Peyer's patch (tissue), 4 donors: Measurements from ENCODE around the gene HLCS.

ENCODE experiments used
- CTCF ChIP-seq, 6 experiments: fragments of 450-650 bp in 4 of 6; fragments of 200-600 bp in 2 of 6; sonication (generic) in 1 of 6; IDR thresholded peaks; one replicate each; pipeline ENCODE4 v1.5.1; 2017 to 2019; ENCODE audit warnings: antibody characterized with exemption in 6 of 6, mild to moderate bottlenecking in 3 of 6, moderate library complexity in 1 of 6
- POLR2A ChIP-seq, 2 donors: fragments of 450-650 bp; IDR thresholded peaks; one replicate each; pipeline ENCODE4 v1.5.1; 2017; ENCODE audit warnings: antibody characterized with exemption in 2 of 2, mild to moderate bottlenecking in 2 of 2, moderate library complexity in 2 of 2

- TF ChIP-seq CTCF (IDR thresholded peaks at IDR 0.05) (no peak), POLR2A (IDR thresholded peaks at IDR 0.05) (no peak)
Observed at GRCh38 chr21:36728371-36729111, 237.9 kb downstream of the HLCS start.
